Keratinocyte (primary cell): Measurements from ENCODE around the gene DHX58.

Source experiments
- EZH2 ChIP-seq: IDR thresholded peaks from one replicate; pipeline ENCODE4 v1.6.1; 2012; ENCODE audit warnings: inconsistent platforms, mild to moderate bottlenecking, low read length, moderate library complexity
- TF ChIP-seq, protein P1 (sequence below), 3 experiments: IDR thresholded peaks in 1 of 3; conservative IDR thresholded peaks in 1 of 3; optimal IDR thresholded peaks in 1 of 3; 2 replicates in 2 of 3; 3 replicates in 1 of 3; pipeline versions ENCODE3 to v1.5.1; 2011; ENCODE audit warnings: low read length in 3 of 3, mild to moderate bottlenecking in 3 of 3, moderate library complexity in 2 of 3, control low read depth in 1 of 3, inconsistent platforms in 1 of 3; ENCODE audit not compliant: insufficient read depth in 2 of 3; ENCODE audit errors: extremely low read depth in 1 of 3

DNA sequence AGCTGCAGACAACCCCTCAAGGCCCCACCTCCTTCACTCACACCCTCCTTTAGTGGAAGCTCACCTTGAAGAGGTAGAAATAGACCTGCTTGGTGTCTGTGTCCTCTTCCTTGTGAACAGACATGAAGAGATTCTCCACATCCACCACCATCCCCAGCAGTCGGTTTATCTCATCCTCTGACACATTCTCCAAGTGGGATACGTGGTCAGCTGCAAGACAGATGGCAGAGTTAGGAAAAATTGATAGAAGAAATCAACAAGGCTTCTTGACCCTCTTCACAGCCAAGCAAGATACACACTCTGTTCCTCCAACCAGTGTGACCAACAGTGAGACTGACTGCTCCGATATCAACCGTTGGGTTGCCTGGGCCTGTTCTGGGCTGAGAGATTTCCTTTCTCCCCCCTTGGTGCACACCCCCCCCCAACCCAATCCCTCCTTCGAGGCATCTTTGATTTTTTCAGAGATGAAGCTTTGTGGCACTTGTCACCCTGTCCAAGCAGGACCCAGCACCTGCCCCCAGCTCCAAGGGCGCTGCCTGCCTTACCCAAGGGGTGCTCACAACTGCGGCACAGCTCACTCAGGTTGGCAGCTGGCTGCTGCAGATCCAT is 7.8 kb upstream of the DHX58 start:
- TF ChIP-seq, protein P1, sequence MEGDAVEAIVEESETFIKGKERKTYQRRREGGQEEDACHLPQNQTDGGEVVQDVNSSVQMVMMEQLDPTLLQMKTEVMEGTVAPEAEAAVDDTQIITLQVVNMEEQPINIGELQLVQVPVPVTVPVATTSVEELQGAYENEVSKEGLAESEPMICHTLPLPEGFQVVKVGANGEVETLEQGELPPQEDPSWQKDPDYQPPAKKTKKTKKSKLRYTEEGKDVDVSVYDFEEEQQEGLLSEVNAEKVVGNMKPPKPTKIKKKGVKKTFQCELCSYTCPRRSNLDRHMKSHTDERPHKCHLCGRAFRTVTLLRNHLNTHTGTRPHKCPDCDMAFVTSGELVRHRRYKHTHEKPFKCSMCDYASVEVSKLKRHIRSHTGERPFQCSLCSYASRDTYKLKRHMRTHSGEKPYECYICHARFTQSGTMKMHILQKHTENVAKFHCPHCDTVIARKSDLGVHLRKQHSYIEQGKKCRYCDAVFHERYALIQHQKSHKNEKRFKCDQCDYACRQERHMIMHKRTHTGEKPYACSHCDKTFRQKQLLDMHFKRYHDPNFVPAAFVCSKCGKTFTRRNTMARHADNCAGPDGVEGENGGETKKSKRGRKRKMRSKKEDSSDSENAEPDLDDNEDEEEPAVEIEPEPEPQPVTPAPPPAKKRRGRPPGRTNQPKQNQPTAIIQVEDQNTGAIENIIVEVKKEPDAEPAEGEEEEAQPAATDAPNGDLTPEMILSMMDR (optimal IDR thresholded peaks at IDR 0.05 in 1 of 3, IDR thresholded peaks at IDR 0.05 in 1 of 3, conservative IDR thresholded peaks at IDR 0.05 in 1 of 3; ENCODE audit: extremely low read depth in 1 of 3, insufficient read depth in 2 of 3, low read length in 3 of 3) = no peak
- no peak for TF ChIP-seq EZH2
